ENCODE data around the gene GPC4. TPM values are rescaled to one million over a fixed set of nuclear protein-coding genes. Genes with fewer than 3 reads are reported as not detected.

The GPC4 gene
- total and polyA plus RNA-seq, 2 experiments from 2014 or later: 124 to 183 TPM

DNA sequence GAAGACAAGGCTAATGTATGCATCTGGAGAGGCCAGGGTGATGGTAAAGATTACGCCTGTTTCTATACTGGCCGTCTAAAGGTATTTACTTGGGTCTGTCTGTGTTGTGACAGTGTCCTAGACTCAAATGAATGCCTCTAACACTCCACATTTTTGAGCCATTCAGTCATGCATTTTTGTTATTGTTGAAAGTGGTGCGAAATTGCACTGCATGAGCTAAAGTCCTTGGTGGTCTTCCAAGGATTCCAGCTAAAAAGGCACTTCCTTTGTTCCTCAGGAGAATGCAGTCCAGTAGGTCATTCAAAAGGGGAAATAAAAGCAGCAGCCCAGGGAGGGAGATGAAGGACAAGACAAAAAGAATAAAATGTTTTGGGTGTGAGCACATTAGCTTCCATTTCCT lies 3.0 kb downstream of the GPC4 start (continued):
- TF ChIP-seq, protein P1, sequence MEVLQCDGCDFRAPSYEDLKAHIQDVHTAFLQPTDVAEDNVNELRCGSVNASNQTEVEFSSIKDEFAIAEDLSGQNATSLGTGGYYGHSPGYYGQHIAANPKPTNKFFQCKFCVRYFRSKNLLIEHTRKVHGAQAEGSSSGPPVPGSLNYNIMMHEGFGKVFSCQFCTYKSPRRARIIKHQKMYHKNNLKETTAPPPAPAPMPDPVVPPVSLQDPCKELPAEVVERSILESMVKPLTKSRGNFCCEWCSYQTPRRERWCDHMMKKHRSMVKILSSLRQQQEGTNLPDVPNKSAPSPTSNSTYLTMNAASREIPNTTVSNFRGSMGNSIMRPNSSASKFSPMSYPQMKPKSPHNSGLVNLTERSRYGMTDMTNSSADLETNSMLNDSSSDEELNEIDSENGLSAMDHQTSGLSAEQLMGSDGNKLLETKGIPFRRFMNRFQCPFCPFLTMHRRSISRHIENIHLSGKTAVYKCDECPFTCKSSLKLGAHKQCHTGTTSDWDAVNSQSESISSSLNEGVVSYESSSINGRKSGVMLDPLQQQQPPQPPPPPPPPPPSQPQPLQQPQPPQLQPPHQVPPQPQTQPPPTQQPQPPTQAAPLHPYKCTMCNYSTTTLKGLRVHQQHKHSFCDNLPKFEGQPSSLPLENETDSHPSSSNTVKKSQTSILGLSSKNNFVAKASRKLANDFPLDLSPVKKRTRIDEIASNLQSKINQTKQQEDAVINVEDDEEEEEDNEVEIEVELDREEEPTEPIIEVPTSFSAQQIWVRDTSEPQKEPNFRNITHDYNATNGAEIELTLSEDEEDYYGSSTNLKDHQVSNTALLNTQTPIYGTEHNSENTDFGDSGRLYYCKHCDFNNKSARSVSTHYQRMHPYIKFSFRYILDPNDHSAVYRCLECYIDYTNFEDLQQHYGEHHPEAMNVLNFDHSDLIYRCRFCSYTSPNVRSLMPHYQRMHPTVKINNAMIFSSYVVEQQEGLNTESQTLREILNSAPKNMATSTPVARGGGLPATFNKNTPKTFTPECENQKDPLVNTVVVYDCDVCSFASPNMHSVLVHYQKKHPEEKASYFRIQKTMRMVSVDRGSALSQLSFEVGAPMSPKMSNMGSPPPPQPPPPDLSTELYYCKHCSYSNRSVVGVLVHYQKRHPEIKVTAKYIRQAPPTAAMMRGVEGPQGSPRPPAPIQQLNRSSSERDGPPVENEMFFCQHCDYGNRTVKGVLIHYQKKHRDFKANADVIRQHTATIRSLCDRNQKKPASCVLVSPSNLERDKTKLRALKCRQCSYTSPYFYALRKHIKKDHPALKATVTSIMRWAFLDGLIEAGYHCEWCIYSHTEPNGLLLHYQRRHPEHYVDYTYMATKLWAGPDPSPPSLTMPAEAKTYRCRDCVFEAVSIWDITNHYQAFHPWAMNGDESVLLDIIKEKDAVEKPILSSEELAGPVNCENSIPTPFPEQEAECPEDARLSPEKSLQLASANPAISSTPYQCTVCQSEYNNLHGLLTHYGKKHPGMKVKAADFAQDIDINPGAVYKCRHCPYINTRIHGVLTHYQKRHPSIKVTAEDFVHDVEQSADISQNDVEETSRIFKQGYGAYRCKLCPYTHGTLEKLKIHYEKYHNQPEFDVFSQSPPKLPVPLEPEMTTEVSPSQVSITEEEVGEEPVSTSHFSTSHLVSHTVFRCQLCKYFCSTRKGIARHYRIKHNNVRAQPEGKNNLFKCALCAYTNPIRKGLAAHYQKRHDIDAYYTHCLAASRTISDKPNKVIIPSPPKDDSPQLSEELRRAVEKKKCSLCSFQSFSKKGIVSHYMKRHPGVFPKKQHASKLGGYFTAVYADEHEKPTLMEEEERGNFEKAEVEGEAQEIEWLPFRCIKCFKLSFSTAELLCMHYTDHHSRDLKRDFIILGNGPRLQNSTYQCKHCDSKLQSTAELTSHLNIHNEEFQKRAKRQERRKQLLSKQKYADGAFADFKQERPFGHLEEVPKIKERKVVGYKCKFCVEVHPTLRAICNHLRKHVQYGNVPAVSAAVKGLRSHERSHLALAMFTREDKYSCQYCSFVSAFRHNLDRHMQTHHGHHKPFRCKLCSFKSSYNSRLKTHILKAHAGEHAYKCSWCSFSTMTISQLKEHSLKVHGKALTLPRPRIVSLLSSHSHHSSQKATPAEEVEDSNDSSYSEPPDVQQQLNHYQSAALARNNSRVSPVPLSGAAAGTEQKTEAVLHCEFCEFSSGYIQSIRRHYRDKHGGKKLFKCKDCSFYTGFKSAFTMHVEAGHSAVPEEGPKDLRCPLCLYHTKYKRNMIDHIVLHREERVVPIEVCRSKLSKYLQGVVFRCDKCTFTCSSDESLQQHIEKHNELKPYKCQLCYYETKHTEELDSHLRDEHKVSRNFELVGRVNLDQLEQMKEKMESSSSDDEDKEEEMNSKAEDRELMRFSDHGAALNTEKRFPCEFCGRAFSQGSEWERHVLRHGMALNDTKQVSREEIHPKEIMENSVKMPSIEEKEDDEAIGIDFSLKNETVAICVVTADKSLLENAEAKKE (CRISPR knock-in tag; IDR thresholded peaks at IDR 0.05): no peak
- TF ChIP-seq, protein P2, sequence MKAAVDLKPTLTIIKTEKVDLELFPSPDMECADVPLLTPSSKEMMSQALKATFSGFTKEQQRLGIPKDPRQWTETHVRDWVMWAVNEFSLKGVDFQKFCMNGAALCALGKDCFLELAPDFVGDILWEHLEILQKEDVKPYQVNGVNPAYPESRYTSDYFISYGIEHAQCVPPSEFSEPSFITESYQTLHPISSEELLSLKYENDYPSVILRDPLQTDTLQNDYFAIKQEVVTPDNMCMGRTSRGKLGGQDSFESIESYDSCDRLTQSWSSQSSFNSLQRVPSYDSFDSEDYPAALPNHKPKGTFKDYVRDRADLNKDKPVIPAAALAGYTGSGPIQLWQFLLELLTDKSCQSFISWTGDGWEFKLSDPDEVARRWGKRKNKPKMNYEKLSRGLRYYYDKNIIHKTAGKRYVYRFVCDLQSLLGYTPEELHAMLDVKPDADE (IDR thresholded peaks at IDR 0.05): no peak
- no peak for TF ChIP-seq EZH2 (IDR thresholded peaks at IDR 0.05; ENCODE audit: low read depth, unreplicated experiment)
- no peak for TF ChIP-seq CREB1 (CRISPR knock-in tag; IDR thresholded peaks at IDR 0.05; ENCODE audit: low read depth)
- no peak for TF ChIP-seq ZNF331 (CRISPR knock-in tag; IDR thresholded peaks at IDR 0.05; ENCODE audit: low read depth)
- no peak for TF ChIP-seq ZNF114 (CRISPR knock-in tag; IDR thresholded peaks at IDR 0.05)

DNA sequence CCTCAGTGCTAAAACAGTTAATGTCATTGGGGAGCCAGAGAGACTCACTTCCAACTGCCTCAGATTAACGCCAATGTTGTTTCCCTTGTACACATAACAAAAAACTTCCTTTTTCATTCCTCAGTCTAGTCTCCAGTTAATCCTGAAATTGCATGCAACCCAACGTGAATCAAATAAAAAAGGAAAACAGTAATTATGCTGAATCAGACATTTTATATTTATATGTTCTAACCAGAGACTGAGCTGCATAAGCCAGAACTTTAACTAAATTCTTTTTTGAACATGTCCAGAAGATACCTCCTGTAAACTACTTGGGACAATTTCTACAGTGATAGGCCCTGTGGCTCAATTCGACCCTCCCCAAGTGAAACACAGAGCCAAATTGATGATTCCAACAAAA lies 4.7 kb downstream of the GPC4 start:
- H3F3A ChIP-seq (replicated peaks; ENCODE audit: low read depth): no peaks in the 10 kb centered on the region
- no peak overlapping the region for H3K27ac ChIP-seq (ENCODE audit: low read depth)
- peaks cover 33% of the 10 kb centered on the region for H3K4me1 ChIP-seq (ENCODE audit: insufficient read depth)
- H3K9me2 ChIP-seq (ENCODE audit: insufficient read depth): no peaks in the 10 kb centered on the region
- H4K20me1 ChIP-seq (replicated peaks; ENCODE audit: insufficient read depth): peaks cover 58% of the 10 kb centered on the region
- Mint-ChIP-seq H3K27ac (no peak overlapping the region), H3K4me1 (peaks cover 48% of the 10 kb centered on the region), H3K36me3 (ENCODE audit: low read depth) (peaks cover 72% of the 10 kb centered on the region), H3K27me3 (ENCODE audit: insufficient read depth, low read depth, poor library complexity) (no peaks in the 10 kb centered on the region), H3K4me3 (peak overlapping the region; percentile 94; the same call in 1 of the 3 replicates), H3K9me3 (no peaks in the 10 kb centered on the region)
- no peak overlapping the region for H2AFZ ChIP-seq
- peak overlapping the region; percentile 78 for H3K4me3 ChIP-seq
- DNase-seq (ENCODE audit: low spot score) (no peak), ATAC-seq (no peak)
- H3K36me3 ChIP-seq (ENCODE audit: insufficient read depth): peaks cover 15% of the 10 kb centered on the region; the same call in 1 of the 2 replicates
- H3K79me2 ChIP-seq (replicated peaks; ENCODE audit: insufficient read depth): peaks cover 96% of the 10 kb centered on the region
- peak overlapping the region; percentile 88 for H3K4me2 ChIP-seq
- H3K27me3 ChIP-seq (ENCODE audit: insufficient read depth): no peaks in the 10 kb centered on the region
- TF ChIP-seq, protein P1 (CRISPR knock-in tag; IDR thresholded peaks at IDR 0.05): no peak

Data from GM23338 (cell line).